ENCODE measurements around the gene KLF16. TPM values are rescaled to one million over a fixed set of nuclear protein-coding genes. Genes with fewer than 3 reads are reported as not detected.

KLF16 gene
- total RNA-seq, 1 donor from 2014 or later, result 5.3 TPM

DNA sequence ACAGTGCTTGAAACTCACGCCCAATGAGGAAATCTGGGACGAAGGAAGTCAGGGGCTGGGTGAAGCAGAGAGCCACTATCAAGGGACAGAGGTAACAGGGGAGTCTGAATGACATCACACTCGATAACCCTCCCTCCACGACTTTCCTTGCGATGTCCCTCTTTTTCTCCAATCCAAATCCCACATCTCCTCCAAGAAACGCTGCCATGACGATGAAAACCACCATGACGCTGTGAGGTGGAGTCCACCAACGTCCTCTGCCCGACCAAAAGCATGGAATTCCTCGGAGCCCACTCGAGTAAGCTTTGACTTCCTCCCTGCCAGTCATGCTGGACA lies 16.1 kb downstream of the KLF16 start:
- no peak for FAIRE-seq
- H3K36me3 ChIP-seq (ENCODE audit: control insufficient read depth, insufficient read depth, low read length), result peaks cover 14% of the 10 kb centered on the region
- no peak for DNase-seq (ENCODE audit: low read depth)
- H3K27me3 ChIP-seq (ENCODE audit: control insufficient read depth, insufficient read depth, low read length), result no peaks in the 10 kb centered on the region
- TF ChIP-seq, protein P1, sequence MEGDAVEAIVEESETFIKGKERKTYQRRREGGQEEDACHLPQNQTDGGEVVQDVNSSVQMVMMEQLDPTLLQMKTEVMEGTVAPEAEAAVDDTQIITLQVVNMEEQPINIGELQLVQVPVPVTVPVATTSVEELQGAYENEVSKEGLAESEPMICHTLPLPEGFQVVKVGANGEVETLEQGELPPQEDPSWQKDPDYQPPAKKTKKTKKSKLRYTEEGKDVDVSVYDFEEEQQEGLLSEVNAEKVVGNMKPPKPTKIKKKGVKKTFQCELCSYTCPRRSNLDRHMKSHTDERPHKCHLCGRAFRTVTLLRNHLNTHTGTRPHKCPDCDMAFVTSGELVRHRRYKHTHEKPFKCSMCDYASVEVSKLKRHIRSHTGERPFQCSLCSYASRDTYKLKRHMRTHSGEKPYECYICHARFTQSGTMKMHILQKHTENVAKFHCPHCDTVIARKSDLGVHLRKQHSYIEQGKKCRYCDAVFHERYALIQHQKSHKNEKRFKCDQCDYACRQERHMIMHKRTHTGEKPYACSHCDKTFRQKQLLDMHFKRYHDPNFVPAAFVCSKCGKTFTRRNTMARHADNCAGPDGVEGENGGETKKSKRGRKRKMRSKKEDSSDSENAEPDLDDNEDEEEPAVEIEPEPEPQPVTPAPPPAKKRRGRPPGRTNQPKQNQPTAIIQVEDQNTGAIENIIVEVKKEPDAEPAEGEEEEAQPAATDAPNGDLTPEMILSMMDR (IDR thresholded peaks at IDR 0.05; ENCODE audit: insufficient read depth, low read length, severe bottlenecking), result no peak
- H3K4me3 ChIP-seq (ENCODE audit: low read depth, low read length), result peak overlapping the region; percentile 99

DNA sequence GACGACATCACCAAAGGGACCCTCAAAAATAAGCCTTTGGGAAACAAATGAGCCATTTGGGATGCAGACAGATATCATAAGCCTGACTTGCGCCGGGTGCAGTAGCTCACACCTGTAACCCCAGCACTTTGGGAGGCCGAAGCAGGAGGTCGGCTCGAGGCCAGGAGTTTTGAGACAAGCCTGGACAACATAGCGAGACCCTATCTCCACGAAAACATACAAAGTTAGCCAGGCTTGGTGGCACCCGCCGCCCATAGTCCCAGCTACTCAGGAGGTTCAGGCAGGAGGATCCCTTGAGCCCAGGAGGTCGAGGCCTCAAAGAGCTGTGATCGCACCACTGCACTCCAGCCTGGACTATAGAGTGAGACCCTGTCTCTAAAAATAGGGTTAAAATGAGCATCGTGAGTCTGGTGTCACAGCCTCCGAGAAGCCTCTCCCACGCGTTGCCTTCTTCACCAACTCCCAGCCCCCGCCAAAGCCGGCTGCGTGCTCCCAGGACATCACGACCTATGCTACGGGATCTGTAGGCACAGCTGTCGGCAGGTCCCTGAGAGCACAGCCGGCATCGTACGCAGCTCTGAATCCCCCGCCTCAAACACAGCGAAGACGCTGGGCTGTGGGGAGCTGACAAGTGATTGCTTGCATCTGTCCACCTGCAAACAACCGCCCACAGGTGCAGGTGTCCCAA lies 16.7 kb downstream of the KLF16 start:
- FAIRE-seq, result no peak

DNA sequence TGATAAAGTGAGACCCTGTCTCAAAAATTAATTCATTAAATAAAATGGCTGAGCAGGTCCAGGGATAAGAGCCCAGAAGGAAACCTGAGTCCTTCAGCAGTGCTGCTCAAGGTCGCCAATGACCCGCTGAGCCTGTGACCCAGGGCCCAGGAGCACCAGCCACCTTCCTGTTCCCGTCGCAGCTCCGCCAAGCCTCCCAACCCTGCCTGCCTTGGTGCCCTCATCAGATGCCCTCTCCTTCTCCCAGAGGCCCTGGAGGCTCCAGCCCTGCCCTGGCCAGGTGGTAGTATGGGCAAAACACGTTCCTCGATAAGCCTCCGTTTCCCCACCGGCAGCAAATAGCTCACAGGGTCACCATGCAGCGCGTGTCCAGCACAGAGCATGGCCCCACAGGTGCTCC lies 17.7 kb downstream of the KLF16 start:
- H3K4me3 ChIP-seq (ENCODE audit: low read depth, low read length), result no peak overlapping the region
- DNase-seq (ENCODE audit: low read depth) (no peak), FAIRE-seq (no peak)
- H3K27me3 ChIP-seq (ENCODE audit: control insufficient read depth, insufficient read depth, low read length), result no peaks in the 10 kb centered on the region
- TF ChIP-seq, protein P1 (IDR thresholded peaks at IDR 0.05; ENCODE audit: insufficient read depth, low read length, severe bottlenecking), result no peak
- peaks cover 14% of the 10 kb centered on the region for H3K36me3 ChIP-seq (ENCODE audit: control insufficient read depth, insufficient read depth, low read length)

More for the DNA sequence above, 16.7 kb downstream of the KLF16 start:
- TF ChIP-seq, protein P1 (IDR thresholded peaks at IDR 0.05; ENCODE audit: insufficient read depth, low read length, severe bottlenecking), result no peak
- Histone ChIP-seq H3K36me3 (ENCODE audit: control insufficient read depth, insufficient read depth, low read length) (peaks cover 14% of the 10 kb centered on the region), H3K4me3 (ENCODE audit: low read depth, low read length) (no peak overlapping the region), H3K27me3 (ENCODE audit: control insufficient read depth, insufficient read depth, low read length) (no peaks in the 10 kb centered on the region)
- DNase-seq (ENCODE audit: low read depth), result no peak

DNA sequence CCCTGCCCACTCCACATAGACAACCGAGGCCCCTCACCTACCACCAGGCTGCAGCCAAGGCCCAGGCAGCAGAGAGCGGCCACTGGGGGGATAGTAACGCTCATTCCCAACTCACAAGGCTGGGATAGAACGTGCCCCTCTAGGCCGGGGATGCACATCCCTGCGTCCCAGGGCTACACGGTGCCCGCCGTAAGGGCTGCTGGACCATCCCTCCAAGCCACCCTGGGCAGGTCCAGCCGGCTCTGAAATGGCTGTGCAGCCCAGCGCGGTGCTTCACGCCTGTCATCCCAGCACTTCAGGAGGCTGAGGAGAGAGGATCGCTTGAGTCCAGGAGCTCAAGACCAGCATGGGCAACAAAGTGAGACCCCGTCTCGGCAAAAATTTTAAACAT lies 18.3 kb downstream of the KLF16 start:
- no peak for FAIRE-seq

DNA sequence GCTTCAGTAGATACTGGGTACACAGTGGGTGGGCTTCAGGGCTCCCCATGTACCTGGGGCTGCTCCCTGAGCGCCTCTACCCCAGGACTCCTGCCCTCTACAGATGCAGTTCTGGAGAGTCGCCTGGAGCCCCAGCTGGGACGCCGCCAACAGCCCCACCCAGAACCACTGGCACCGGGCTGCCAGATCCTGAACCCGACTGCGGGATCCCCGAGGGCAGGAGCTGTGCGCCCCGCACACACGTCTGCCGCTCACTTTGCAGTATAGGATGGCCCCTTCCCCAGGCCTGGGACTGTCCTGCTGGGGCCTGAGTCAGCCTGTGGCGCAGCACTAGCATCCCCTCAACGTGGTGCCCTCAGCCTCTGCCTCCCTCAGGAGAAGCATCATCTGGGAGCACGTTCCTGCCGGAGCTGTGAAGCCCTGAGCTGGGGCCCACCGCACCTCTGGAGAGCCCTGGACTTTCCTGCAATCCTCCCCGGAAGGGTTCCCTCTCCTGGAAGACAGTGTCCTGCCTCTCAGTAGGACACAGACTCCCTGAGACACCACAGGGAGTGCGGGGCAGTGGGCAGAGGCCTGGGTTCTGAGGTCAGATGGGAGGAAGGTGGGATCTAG lies 18.8 kb downstream of the KLF16 start:
- H3K36me3 ChIP-seq (ENCODE audit: control insufficient read depth, insufficient read depth, low read length), result peaks cover 17% of the 10 kb centered on the region
- H3K4me3 ChIP-seq (ENCODE audit: low read depth, low read length), result no peak overlapping the region

More for the DNA sequence above, 18.3 kb downstream of the KLF16 start:
- Histone ChIP-seq H3K27me3 (ENCODE audit: control insufficient read depth, insufficient read depth, low read length) (no peaks in the 10 kb centered on the region), H3K36me3 (ENCODE audit: control insufficient read depth, insufficient read depth, low read length) (peaks cover 16% of the 10 kb centered on the region), H3K4me3 (ENCODE audit: low read depth, low read length) (no peak overlapping the region)
- no peak for DNase-seq (ENCODE audit: low read depth)
- TF ChIP-seq, protein P1 (IDR thresholded peaks at IDR 0.05; ENCODE audit: insufficient read depth, low read length, severe bottlenecking), result no peak

More for the DNA sequence above, 18.8 kb downstream of the KLF16 start:
- H3K27me3 ChIP-seq (ENCODE audit: control insufficient read depth, insufficient read depth, low read length), result no peaks in the 10 kb centered on the region
- no peak for FAIRE-seq
- DNase-seq (ENCODE audit: low read depth), result no peak
- TF ChIP-seq, protein P1 (IDR thresholded peaks at IDR 0.05; ENCODE audit: insufficient read depth, low read length, severe bottlenecking), result no peak

All from bronchial epithelial cell (primary cell).